B cell (primary cell): Measurements from ENCODE around the gene TCF25. TPM values are rescaled to one million over a fixed set of nuclear protein-coding genes. Genes with fewer than 3 reads are reported as not detected.
"Not testable (repeated sequence)": the region's sequence is repeated elsewhere in the genome, so short reads cannot be mapped to it uniquely, and the experiment has no call there.

ENCODE experiments used
- ATAC-seq: fragments of 200-7000 bp; cut with Tn5 transposase; one replicate; pipeline ENCODE4 v1.10.0; 2021; ENCODE audit warnings: low read depth, mild to moderate bottlenecking, moderate number of reproducible peaks, moderate library complexity
- CTCF ChIA-PET: fragments of 350-600 bp; sonication (Branson Sonifier 250); formaldehyde crosslinking; loops from one replicate; lab custom pipeline; 2021; ENCODE audit warnings: antibody characterized with exemption, inconsistent platforms; lab: Charles Lee
- POLR2A ChIA-PET: fragments of 350-600 bp; sonication (Branson Sonifier 250); formaldehyde crosslinking; loops from one replicate; lab custom pipeline; 2021; ENCODE audit warnings: antibody characterized with exemption; lab: Charles Lee
- DNase-seq: peaks from one replicate; pipeline ENCODE4 v3.0.0; 2013
- H2AFZ ChIP-seq: 2 replicates; pipeline ENCODE4 v1.6.1; 2012; ENCODE audit warnings: mild to moderate bottlenecking, low read depth, low read length; ENCODE audit not compliant: insufficient read depth, poor library complexity, severe bottlenecking
- H3K27ac ChIP-seq, 2 donors: 1 replicate in 1 of 2; 2 replicates in 1 of 2; pipeline ENCODE4 v1.5.1; 2012 to 2013; ENCODE audit warnings: low read length in 2 of 2, mild to moderate bottlenecking in 2 of 2, moderate library complexity in 1 of 2
- H3K27me3 ChIP-seq, 4 experiments: fragments of 200-600 bp in 1 of 4; sonication (generic) in 1 of 4; replicated peaks in 1 of 4; 1 replicate in 2 of 4; 2 replicates in 2 of 4; pipeline versions ENCODE4 v1.6.1 to v1.7.0; 2013 to 2016; ENCODE audit warnings: low read length in 3 of 4, mild to moderate bottlenecking in 2 of 4, mixed read lengths in 1 of 4, moderate library complexity in 1 of 4; ENCODE audit not compliant: insufficient read depth in 4 of 4, control insufficient read depth in 3 of 4; ENCODE audit errors: control extremely low read depth in 1 of 4
- H3K36me3 ChIP-seq, 2 experiments: replicated peaks in 1 of 2; 1 replicate in 1 of 2; 2 replicates in 1 of 2; pipeline versions ENCODE4 v1.6.1 to v1.7.1; 2013; ENCODE audit warnings: low read length in 1 of 2; ENCODE audit not compliant: insufficient read depth in 2 of 2, control insufficient read depth in 1 of 2; ENCODE audit errors: control extremely low read depth in 1 of 2, extremely low read depth in 1 of 2
- H3K4me1 ChIP-seq, 2 donors: fragments of 200-600 bp in 1 of 2; sonication (generic) in 1 of 2; 1 replicate in 1 of 2; 2 replicates in 1 of 2; pipeline versions ENCODE4 v1.5.1 to v1.6.1; 2013 to 2017; ENCODE audit warnings: low read length in 2 of 2; ENCODE audit not compliant: control insufficient read depth in 2 of 2, insufficient read depth in 2 of 2
- H3K4me2 ChIP-seq: replicated peaks from 2 replicates; pipeline ENCODE3; 2012; ENCODE audit warnings: mild to moderate bottlenecking, low read depth, low read length; ENCODE audit not compliant: poor library complexity, severe bottlenecking
- H3K4me3 ChIP-seq, 5 experiments: fragments of 200-600 bp in 1 of 5; sonication (generic) in 1 of 5; 1 replicate in 3 of 5; 2 replicates in 2 of 5; pipeline versions ENCODE4 v1.5.1 to v1.7.0; 2011 to 2016; ENCODE audit warnings: low read length in 4 of 5, mild to moderate bottlenecking in 4 of 5, low read depth in 2 of 5, control low read depth in 1 of 5, moderate library complexity in 1 of 5; ENCODE audit not compliant: insufficient read depth in 1 of 5; ENCODE audit errors: control extremely low read depth in 1 of 5, extremely low read depth in 1 of 5
- H3K79me2 ChIP-seq: fragments of 200-600 bp; sonication (generic); one replicate; pipeline ENCODE4 v1.6.0; 2016; ENCODE audit warnings: low read length; ENCODE audit not compliant: control insufficient read depth, insufficient read depth
- H3K9ac ChIP-seq: fragments of 200-600 bp; sonication (generic); 2 replicates; pipeline ENCODE4 v1.6.1; 2017; ENCODE audit warnings: mild to moderate bottlenecking, low read length, moderate library complexity
- H3K9me3 ChIP-seq, 3 donors: one replicate each; pipeline versions ENCODE4 v1.6.1 to v1.7.1; 2013; ENCODE audit warnings: low read length in 2 of 3; ENCODE audit not compliant: control insufficient read depth in 2 of 3, insufficient read depth in 1 of 3; ENCODE audit errors: control extremely low read depth in 1 of 3
- H4K20me1 ChIP-seq: 2 replicates; pipeline ENCODE4 v1.6.0; 2012; ENCODE audit warnings: mild to moderate bottlenecking, low read length; ENCODE audit not compliant: insufficient read depth, control insufficient read depth, poor library complexity, severe bottlenecking
- H3K27ac Mint-ChIP-seq: one replicate; pipeline ENCODE4 v1.8.0; 2021; ENCODE audit warnings: mixed read lengths
- H3K27me3 Mint-ChIP-seq: one replicate; pipeline ENCODE4 v1.8.0; 2021; ENCODE audit warnings: mixed read lengths
- H3K4me1 Mint-ChIP-seq: one replicate; pipeline ENCODE4 v1.8.0; 2021; ENCODE audit warnings: mixed read lengths
- H3K4me3 Mint-ChIP-seq: one replicate; pipeline ENCODE4 v1.8.0; 2021; ENCODE audit warnings: mixed read lengths
- H3K9me3 Mint-ChIP-seq: one replicate; pipeline ENCODE4 v1.8.0; 2022; ENCODE audit warnings: mixed read lengths; ENCODE audit not compliant: insufficient read depth
- EZH2 ChIP-seq: IDR thresholded peaks from 2 replicates; pipeline ENCODE4 v1.6.1; 2012; ENCODE audit warnings: borderline replicate concordance, low read depth, mild to moderate bottlenecking, moderate library complexity, low read length; ENCODE audit not compliant: insufficient read depth, poor library complexity, severe bottlenecking
- WGBS: methylation state at CpG from one replicate; pipeline ENCODE4 v1.1.5; 2013; ENCODE audit warnings: missing lambda C conversion rate; ENCODE audit not compliant: insufficient coverage; 5-methylcytosine and 5-hydroxymethylcytosine counted together
- intact Hi-C: fragments of 100-400 bp; cut with micrococcal nuclease; formaldehyde crosslinking; loops from one replicate; pipeline ENCODE4 v1.10.0; 2022
- polyA plus RNA-seq: library from polyadenylated mRNA; depleted of rRNA; stranded (reverse); fragments of >200 nt; gene quantifications from 2 replicates; pipeline ENCODE4 v1.2.3, GENCODE V29; 2012
- total RNA-seq, 2 donors: library from RNA; stranded (reverse); fragments of 120-200 nt in 1 of 2; gene quantifications; 1 replicate in 1 of 2; 2 replicates in 1 of 2; pipeline versions ENCODE4 v1.2.3 to v1.2.4, GENCODE V29; 2013 to 2022
- TF ChIP-seq, protein P1 (sequence below): fragments of 200-600 bp; IDR thresholded peaks from one replicate; pipeline ENCODE4 v1.8.0; 2022; ENCODE audit warnings: antibody characterized with exemption, mild to moderate bottlenecking

TCF25 gene
- total and polyA plus RNA-seq, 2 donors (not counting 1 experiment from before 2014, with no cell fraction given), result 200 to 444 TPM

DNA sequence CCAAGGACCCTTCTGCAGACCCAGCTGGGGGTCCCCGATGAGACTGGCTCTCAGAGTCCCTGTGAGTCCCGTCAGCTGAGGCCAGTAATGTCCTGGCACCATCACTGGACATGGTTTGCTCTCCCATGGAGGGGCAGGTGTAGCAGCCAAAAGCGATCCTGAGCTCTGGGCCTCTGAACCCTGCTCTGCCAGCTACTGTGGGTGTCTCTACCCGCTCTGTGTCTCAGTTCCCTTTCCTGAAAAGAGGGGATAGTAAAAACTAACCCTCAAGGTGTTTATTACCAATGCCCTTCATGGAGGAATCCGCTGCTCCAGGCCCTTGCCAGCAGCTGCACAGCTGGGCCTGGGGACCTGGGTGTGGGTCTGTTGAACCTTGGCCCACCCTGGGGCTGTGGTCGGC, 58.6 kb downstream of the TCF25 start:
- Histone ChIP-seq H3K9ac (no peak overlapping the region), H3K79me2 (no peaks in the 10 kb centered on the region), H3K27ac (no peak overlapping the region), H4K20me1 (no peaks in the 10 kb centered on the region), H3K36me3 (no peaks in the 10 kb centered on the region), H3K4me2 (no peak overlapping the region), H3K4me3 (no peak overlapping the region), H3K9me3 (peaks cover 0 to 18% (median 0%) of the 10 kb centered on the region in 3 donors), H3K27me3 (peaks cover 0 to 25% (median 12%) of the 10 kb centered on the region in 4 experiments), H3K4me1 (peaks cover 0 to 11% of the 10 kb centered on the region in 2 donors), H2AFZ (no peak overlapping the region)
- TF ChIP-seq, protein P1, sequence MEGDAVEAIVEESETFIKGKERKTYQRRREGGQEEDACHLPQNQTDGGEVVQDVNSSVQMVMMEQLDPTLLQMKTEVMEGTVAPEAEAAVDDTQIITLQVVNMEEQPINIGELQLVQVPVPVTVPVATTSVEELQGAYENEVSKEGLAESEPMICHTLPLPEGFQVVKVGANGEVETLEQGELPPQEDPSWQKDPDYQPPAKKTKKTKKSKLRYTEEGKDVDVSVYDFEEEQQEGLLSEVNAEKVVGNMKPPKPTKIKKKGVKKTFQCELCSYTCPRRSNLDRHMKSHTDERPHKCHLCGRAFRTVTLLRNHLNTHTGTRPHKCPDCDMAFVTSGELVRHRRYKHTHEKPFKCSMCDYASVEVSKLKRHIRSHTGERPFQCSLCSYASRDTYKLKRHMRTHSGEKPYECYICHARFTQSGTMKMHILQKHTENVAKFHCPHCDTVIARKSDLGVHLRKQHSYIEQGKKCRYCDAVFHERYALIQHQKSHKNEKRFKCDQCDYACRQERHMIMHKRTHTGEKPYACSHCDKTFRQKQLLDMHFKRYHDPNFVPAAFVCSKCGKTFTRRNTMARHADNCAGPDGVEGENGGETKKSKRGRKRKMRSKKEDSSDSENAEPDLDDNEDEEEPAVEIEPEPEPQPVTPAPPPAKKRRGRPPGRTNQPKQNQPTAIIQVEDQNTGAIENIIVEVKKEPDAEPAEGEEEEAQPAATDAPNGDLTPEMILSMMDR, result no peak
- TF ChIP-seq EZH2, result no peak
- H3K4me3 Mint-ChIP-seq, result no peak overlapping the region
- H3K27me3 Mint-ChIP-seq, result peaks cover 17% of the 10 kb centered on the region
- ChIA-PET POLR2A (no interaction called here), CTCF (no interaction called here)
- ATAC-seq, result no peak
- 81% methylated on average over 6 of the region's 6 CpGs for WGBS
- no peak for DNase-seq
- H3K27ac Mint-ChIP-seq, result no peak overlapping the region
- H3K9me3 Mint-ChIP-seq, result no peaks in the 10 kb centered on the region
- intact Hi-C loops, result no loop called here
- H3K4me1 Mint-ChIP-seq, result peaks cover 17% of the 10 kb centered on the region

DNA sequence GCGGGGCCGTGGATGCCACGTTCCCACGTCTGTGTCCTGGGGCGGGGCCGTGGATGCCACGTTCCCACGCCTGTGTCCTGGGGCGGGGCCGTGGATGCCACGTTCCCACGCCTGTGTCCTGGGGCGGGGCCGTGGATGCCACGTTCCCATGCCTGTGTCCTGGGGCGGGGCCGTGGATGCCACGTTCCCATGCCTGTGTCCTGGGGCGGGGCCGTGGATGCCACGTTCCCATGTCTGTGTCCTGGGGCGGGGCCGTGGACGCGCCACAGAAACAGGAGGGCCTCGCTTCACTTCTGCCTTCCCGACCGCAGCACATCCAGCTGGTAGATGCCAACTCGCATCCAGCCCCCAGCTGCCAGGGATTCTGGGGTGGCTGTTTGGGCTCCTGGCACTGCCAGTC, 60.6 kb downstream of the TCF25 start:
- peaks cover 21% of the 10 kb centered on the region for H3K27me3 Mint-ChIP-seq
- H3K9ac ChIP-seq, H4K20me1 ChIP-seq, ATAC-seq, H3K27ac Mint-ChIP-seq, H3K9me3 Mint-ChIP-seq, H3K36me3 ChIP-seq, H3K4me3 ChIP-seq, DNase-seq, CTCF ChIA-PET, H3K4me2 ChIP-seq, H3K27ac ChIP-seq, H2AFZ ChIP-seq, H3K79me2 ChIP-seq, POLR2A ChIA-PET, intact Hi-C loops, H3K4me3 Mint-ChIP-seq: not testable (repeated sequence)
- H3K27me3 ChIP-seq, result peaks cover 0 to 14% (median 4%) of the 10 kb centered on the region in 4 experiments
- peaks cover 0 to 13% (median 0%) of the 10 kb centered on the region in 3 donors for H3K9me3 ChIP-seq
- peaks cover 0 to 11% of the 10 kb centered on the region in 2 donors for H3K4me1 ChIP-seq
- peaks cover 17% of the 10 kb centered on the region for H3K4me1 Mint-ChIP-seq
- WGBS, result 97% methylated on average over 12 of the region's 29 CpGs
